Measurements from ENCODE around the gene LMAN1.

Gene LMAN1

GRCh38 chr18:59360381-59360780 is 1.3 kb upstream of the LMAN1 start:
- no peak for DNase-seq (ENCODE audit: low read depth)

- no peak for DNase-seq (ENCODE audit: low read depth)
Measured at GRCh38 chr18:59359576-59359952, 499 bp upstream of the LMAN1 start.

DNA sequence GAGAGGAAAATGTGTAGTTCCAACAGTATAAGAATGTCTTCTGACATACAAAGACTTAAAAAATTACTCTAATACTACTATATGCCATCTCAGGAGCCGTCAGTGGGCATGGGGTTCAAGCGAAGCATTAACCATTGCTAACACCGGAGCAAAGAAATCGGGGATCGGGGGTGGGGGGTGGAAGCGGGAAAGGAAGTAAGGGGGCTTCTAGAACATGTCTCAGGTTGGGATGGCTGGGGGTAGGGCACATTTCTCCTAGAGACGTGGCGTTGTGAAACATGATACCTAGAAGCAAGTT is 702 bp downstream of the LMAN1 start:
- peak; percentile 76 for DNase-seq (ENCODE audit: low read depth)

DNA sequence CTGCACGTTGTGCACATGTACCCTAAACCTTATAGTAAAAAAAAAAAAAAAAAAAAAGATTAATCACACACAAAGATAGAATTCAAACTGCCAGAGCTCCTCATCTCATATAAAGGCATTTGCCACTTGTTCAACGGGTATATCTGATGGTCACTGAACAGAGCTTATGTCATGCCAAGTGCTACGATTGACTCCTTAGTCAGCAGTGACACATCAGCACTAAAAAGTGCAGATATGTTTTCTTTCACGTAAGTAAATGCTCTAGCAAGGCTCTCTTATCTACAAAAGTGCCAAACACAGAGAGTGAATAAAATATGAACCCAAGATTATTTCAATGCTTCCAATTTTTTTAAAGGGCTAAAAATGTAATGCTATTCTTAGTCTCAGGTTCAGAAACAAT is 1.1 kb downstream of the LMAN1 start:
- DNase-seq (ENCODE audit: low read depth): peak; percentile 88

GRCh38 chr18:59354731-59355130 is 4.3 kb downstream of the LMAN1 start:
- DNase-seq (ENCODE audit: low read depth): peak; percentile 51

DNA sequence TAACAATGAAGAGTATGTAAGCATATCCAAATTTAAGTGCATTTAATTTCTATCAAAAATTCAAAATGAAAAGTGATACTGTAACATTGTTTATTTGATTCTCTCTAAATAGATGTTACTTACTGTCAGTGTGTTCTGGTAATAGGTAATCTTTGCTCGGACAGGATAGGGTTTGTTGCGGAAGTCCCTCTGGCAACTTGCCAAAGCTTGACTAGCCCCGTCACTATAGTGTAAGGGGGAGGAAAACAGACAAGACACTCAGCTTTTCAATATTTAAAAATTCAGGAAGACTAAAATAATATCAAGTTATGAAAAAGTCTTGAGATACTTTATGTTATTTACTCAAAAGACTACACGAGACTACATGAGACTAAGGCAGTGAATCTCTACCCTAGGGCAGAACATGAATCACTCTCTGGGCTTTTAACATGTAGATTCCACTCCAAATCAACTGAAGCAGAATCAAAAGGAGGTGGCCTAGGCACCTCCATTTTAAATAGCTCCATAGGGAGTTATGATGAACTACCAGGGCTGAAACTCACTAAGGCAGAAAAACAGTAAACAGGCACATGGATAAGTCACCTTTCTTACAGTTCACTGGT is 5.9 kb downstream of the LMAN1 start:
- peak; percentile 44 for DNase-seq (ENCODE audit: low read depth)

GRCh38 chr18:59352250-59352855 is 6.7 kb downstream of the LMAN1 start:
- DNase-seq (ENCODE audit: low read depth): no peak

- peak; percentile 37 for DNase-seq (ENCODE audit: low read depth)
Measured at GRCh38 chr18:59345556-59345955, 13.5 kb downstream of the LMAN1 start.

DNA sequence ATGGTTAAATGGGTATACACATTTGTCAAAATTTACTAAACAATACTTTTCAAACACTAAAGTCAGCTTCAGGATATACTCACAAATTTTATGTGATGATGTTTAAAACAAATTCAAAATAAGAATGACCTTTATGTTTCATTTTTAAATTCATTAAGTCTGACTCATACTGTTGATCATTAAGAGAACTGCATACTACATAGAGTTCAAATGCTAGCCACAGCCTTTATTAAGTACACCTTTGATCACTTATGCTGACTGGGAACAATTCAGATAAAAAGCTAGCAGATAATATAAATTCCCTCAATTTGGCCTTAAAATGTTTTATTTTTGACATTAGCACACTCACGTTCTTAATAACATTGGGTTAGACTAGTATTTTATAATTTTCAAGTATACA is 14.1 kb downstream of the LMAN1 start:
- DNase-seq (ENCODE audit: low read depth): no peak

GRCh38 chr18:59343926-59344325 is 15.1 kb downstream of the LMAN1 start:
- DNase-seq (ENCODE audit: low read depth): no peak

GRCh38 chr18:59340817-59341216 is 18.2 kb downstream of the LMAN1 start:
- no peak for DNase-seq (ENCODE audit: low read depth)

GRCh38 chr18:59340312-59340711 is 18.8 kb downstream of the LMAN1 start:
- no peak for DNase-seq (ENCODE audit: low read depth)

DNA sequence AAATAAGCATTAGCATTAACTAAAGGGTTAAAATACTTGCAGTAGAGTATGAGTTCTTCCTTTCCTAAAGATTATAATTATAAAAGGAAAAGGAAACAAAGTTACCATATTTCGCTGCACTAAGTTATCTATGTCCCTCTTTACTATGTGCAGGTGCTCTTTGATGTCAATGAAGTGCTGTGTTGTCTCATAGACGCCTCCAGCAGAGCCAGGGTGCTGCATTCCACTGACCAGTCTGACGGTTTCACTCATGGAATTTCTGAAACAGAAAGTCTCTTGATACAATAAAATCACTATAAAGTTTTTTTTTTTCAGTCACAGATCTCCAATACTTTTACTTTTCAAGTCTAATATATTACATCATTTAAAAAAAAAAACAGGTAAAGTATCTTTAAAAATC is 26.1 kb downstream of the LMAN1 start:
- no peak for DNase-seq (ENCODE audit: low read depth)

DNA sequence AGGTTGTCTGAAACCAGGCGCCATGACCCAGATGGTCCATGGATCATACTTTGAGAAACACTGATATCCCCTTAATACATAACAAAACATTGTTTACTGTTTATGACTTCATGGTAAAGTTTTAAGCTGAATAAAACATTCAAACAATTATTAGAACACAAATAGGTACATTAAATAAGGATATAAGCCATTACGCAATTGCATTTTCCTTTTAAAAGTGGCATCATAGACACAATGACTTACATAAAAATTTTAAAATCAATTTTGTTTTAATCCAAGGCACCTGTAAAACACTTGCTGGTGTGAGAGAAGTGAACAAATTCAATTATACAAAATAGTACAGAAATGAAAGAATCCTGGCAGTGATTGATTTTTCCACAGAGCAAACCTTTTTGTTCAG is 30.4 kb downstream of the LMAN1 start:
- no peak for DNase-seq (ENCODE audit: low read depth)

GRCh38 chr18:59325965-59326364 is 33.1 kb downstream of the LMAN1 start:
- no peak for DNase-seq (ENCODE audit: low read depth)

GRCh38 chr18:59324623-59324971 is 34.5 kb downstream of the LMAN1 start:
- no peak for DNase-seq (ENCODE audit: low read depth)

DNA sequence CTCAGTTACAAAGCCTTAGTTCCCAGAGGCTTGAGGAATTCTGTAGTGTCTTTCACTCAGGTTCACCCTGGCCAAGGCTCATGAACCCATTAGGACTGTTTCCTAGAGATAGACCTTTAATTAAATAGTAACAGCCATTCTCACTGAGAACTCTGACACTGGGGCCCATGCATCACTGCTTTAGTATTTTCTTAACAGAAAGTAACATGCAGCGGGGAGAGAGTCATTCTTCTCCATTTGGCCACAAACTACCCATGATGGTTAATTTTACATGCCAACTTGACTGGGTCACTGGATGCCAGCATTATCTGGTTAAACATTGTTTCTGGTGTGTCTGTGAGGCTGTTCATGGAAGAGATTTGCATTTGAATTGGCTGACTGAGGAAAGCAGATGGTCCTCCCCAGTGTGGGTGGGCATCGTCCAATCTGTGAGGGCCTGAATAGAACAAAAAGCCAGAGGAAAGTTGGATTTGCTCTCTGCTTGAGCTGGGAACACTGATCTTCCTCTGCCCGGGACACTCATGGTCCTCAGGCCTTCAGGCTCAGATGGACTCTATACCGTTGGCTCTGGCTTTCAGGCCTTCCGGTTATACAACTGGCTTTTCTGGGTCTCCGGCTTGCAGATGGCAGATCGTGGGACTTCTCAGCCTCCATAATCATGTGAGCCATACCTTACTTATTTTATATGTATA is 35.0 kb downstream of the LMAN1 start:
- DNase-seq (ENCODE audit: low read depth): peak; percentile 36

DNA sequence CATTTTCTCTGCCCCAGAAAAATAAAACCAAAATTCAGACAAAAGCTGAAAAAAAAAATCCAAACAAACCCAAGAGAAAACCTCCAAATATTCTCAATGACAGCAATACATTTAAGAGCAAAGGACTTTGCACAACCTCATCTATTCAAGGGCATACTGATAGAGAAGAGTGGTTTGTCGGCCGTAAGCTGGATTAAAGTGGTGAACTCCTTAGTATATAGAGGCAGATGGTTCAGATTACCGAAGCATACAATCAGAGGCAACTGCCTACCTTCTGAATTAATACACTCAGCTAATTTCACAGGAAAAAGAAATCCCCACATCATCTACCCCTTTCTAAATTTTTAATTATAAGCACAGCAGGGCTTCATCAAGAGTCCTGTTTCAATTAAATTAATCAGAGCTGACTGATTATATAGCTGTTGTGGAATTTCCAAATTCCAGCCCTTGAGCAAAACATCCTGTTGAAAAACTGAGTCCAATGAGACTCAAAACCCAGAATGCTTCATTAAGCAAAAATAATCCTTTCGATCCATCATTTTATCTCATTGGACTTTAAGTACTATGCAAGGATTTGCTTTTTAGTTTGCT is 40.5 kb downstream of the LMAN1 start, which contains the start of gene CPLX4:
TSS of gene CPLX4 (minus strand) at position 190 of the 591 bp plus-strand sequence. CDS start at position 3, 187 bp downstream.
- DNase-seq (ENCODE audit: low read depth): no peak

DNA sequence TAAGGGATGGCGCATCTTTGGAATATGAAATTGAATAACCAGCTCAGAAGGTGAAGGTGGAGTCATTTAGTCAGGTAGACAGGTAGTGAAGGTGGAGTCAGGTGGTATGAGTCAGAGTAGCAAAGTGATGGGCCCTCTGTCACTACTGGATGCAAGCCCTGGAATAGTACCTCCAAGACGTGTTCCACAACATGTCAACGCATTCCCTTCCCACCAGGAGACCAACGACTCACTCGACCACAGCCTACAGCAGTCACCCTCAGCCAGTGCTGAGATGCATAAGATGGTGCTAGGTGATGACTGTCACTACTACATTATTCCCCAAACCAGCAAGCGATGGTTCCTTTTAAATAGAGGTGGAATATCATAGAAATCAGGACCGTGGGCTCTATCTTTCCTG is 47.4 kb downstream of the LMAN1 start:
- DNase-seq (ENCODE audit: low read depth): peak; percentile 75

DNA sequence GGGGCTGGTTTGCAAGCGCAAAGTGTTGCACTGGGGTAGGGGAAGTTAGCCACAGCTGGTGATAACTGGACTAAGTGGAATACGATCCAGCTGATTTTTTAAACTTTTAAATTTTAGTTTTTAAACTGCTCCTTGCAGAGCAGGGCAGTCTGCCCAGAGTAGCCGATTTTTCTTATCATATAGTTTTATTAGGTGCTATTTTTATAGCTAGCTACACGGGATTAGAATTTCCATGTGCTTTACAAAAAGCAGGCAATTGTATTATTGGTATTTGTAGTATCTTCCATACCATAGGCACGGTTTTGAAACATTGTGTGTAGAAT is 50.2 kb downstream of the LMAN1 start:
- no peak for DNase-seq (ENCODE audit: low read depth)

DNA sequence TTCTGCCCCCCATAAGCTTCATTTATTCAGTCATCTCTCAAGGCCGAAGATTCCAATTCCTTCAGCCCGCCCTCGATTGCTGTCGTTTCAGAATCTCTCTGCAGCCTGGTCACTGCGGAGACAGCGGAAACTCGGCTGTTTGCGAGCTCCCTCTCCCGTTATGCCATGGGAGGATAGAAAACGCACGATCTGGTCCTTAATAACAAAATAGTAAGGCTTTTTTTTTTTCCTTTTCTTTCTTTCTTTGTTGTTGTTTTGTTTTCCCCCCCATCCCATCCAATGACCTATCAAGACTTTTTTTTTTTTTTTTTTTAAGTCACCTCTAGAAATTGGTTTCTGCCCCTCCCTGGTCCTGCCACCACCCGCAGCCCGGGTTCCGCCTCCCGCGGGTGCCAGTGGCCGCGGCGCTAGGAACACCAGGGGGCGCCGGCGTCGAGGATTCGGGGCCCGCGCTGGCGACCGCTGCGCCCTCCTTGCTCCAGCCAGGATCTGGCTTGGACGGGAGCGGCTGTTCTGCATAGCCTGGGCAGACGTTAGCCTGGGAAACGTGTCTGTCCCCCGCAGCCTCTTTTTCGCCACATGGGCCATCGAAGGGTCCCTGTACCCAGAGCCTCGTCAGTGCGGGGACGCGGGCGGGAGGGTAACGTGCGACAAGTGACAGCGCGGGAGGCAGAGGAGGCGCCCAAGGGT is 50.7 kb downstream of the LMAN1 start:
- DNase-seq (ENCODE audit: low read depth): peak; percentile 74

- DNase-seq (ENCODE audit: low read depth): no peak
Measured at GRCh38 chr18:59306640-59307039, 52.4 kb downstream of the LMAN1 start.

GRCh38 chr18:59305295-59305694 is 53.8 kb downstream of the LMAN1 start:
- no peak for DNase-seq (ENCODE audit: low read depth)
